HG02759 (cell line): ENCODE data around the gene SIRPB2.
A peak's percentile ranks its signal among the peaks of the same experiment; 100 is the strongest.

Experiments
- ATAC-seq: cut with Tn5 transposase; IDR thresholded peaks from one replicate; pipeline ENCODE4 v1.9.1; 2021; ENCODE audit warnings: mild to moderate bottlenecking, moderate library complexity; ENCODE audit not compliant: unreplicated experiment

SIRPB2 gene

DNA sequence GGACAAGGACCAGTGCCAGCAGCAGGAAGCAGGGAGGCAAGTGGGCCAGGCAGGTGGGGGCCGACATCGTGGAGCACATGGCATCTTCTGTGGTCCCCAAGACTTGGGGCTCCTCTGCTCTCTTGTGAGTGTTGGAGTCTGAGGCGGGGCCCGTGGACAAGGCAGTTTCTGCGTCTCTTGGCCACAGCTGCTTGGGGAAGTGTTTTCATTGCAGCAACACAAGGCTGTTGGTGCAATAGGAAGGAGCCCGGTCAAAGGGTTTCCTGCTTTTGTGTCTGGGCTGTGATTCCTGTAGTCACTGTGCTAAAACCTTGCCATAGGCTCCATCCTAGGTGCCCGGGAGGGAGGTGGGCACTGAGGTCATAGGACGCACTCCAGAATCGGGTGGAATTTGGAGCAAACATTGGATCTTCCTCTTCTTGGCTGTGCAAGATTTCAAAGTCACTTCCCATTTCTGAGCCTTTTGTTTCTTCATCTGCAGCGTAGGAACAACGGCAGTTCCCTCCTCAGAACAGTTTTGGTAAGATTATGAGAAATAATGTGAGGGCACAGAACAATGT lies at the start of gene SIRPB2:
Gene SIRPB2, minus strand, starts transcription at position 140 of the 560 bp plus-strand sequence. Its CDS starts 61 bp downstream, at position 79.
- no peak for ATAC-seq

DNA sequence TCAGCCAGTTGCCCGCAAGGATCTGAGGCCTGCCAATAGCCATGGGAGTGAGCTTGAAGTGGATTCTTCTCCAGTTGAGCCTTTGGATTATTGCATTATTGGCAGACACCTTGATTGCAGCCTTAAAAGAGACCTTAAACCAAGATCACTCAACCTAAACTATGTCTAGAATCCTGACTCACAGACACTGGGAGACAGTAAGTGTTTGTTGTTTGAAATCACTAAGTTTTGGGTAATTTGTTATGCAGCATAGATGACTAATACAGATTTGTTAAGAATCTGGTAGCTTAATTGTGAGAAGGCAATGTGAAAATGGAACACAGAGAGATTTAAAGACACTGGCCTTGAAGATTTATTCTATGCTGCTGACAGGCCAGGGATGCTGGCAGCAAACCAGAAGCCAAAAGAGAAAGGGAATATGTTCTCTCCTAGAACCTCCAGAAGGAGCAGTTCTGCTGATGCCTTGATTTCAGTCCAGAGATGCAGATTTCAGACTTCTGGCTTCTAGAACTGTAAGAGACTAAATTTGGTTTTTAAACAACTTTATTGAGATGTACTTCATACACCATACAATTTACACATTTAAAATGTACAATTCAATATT lies 48.7 kb upstream of the SIRPB2 start:
- ATAC-seq: no peak

GRCh38 chr20:1538655-1539054 lies 47.4 kb upstream of the SIRPB2 start:
- ATAC-seq: no peak

- no peak for ATAC-seq
Observed at GRCh38 chr20:1537731-1538058, 46.5 kb upstream of the SIRPB2 start.

DNA sequence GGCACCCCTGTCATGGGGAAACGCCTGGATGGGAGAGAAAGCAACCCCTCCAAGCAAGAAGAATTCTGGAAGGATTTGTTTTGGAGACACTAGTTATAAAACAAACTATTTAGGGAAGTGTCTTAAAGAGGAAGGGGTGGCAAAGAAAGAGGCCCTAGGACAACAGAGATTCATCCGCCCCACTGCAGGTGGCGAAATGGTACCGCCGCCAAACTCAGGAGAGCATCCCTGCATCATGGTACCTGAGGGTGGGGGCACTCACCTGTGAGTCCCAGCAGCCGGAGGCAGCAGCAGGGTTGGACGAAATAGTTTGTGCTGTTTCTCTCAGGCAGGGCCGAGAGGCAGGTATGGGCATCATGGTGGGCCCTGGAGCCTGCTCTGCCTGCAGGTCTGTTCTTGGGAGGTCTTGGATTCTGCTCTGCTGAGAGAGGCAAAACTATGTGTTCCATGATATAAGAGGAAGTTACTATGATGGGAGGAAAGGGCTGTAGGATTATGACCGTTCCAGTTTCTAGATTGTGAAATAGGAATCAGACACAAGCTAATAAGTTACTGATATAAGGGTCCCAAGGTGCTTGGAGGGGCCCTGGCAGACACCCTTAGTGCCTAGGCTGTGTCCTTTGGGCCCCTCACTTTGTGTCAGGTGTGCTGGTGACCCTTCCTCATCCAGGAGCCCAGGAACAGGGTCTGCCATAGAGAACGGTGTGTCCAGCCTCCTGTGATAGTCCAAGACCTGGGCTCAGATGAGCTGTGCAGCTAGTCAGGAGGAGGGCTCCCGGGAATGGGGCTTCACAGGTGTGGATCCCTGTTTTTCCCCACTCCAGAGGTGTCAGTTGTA lies 45.9 kb upstream of the SIRPB2 start:
- ATAC-seq: no peak

GRCh38 chr20:1535420-1536175 lies 44.4 kb upstream of the SIRPB2 start:
- peak; percentile 92 for ATAC-seq

DNA sequence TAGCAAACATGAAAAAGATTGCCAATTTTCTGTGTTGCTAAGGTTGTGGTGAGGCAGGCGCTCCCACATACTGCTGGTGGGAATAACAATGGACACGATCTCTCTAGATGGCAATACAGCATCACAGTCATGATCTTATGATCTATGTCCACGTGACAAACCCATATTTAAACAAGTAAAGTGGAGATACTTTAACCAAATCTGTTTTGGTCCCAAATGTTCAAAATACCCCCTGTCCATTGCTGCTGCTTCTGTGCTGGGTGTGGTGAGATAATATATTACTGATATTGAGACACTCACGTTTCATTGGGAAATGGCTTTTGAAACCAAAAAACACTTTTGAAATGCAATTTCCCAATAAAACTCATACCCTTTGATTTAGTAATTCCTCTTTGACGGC lies 43.3 kb upstream of the SIRPB2 start:
- ATAC-seq: no peak

DNA sequence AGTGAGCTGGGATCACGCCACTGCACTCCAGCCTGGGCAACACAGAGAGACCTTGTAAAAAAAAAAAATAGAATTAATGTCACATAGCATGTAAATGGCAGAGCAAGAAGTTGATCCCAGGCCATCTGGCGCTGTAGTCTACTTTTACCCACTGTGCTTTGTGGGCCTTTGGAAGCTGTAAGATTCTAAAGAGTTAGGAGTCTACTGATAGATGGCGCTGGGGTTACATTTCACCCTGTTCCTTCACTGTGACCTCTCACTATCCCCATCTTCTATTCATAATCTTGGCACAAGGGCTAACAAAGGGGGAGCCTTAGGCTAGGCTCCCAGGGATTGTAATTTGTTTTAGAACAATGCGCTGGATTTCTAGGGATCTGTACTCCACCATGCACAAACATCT lies 41.8 kb upstream of the SIRPB2 start:
- ATAC-seq: no peak

DNA sequence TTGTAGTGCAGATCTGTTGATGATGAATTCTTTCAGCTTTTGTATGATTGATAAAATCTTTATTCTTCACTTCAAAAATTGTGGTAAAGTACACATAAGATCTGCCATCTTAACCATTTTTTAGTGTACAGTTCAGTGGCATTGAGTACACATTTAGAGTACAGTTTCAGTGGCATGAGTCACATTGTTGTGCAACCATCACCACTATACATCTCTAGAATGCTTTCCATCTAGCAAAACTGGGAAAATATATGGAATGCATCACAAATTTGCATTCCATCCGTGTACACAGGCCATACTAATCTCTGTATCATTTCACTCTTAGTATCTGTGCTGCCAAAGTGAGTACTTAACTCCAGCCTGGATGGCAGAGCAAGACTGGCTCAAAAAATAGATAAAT lies 37.6 kb upstream of the SIRPB2 start:
- no peak for ATAC-seq

GRCh38 chr20:1527923-1528322 lies 36.7 kb upstream of the SIRPB2 start:
- no peak for ATAC-seq

DNA sequence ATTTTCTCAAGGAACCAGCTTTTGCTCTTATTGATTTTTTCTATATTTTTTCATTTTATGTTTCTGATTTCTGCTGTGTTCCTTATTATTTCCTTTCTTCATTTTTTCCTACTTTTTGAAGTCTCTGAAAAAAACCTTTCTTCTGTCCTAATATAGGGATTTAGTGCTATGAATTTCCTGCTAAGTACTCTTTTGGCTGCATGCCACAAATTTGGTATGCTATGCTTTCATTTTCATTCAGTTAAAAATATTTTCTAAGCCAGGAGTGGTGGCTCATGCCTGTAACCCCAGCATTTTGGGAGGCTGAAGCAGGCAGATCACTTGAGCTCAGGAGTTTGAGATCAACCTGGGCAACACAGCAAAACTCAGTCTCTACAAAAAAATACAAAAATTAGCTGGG lies 35.7 kb upstream of the SIRPB2 start:
- ATAC-seq: no peak

- ATAC-seq: no peak
Observed at GRCh38 chr20:1526310-1526709, 35.1 kb upstream of the SIRPB2 start.

DNA sequence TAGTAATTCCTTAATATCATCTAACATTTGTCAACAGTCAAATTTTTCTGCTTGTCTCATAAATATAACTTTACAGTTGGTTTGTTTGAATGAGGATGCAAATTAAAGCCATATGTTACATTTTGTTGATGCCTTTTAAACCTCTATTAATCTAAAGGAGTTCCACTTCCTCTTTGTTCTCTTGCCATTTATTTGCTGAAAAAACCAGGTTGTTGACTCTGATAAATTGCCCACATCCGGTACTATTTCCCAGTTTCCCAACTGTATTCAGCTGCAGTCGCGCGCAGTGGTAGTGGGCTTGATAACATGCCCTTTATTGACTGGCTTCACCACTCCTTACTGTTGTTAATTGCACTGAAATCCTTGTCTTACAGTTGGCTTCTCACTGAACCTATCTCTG lies 32.8 kb upstream of the SIRPB2 start:
- ATAC-seq: no peak

DNA sequence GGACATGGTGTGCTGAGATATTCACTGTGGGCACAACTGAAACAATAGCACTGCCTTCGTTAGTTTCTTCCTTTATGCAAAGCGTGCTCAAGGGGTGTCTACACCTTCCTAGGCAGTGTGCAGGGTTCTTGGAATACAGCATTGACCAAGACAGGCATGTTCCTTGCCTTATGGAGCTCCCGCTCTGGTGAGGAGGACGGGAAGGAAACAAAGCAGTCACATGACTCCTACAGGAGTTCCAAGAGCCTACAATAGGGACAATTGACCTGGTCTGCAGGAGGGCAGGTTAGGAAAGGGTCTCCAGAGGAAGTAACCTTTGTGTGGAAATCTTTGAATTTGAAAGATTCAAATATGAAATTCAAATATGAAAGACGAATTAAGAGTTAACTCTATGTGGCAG lies 25.8 kb upstream of the SIRPB2 start:
- no peak for ATAC-seq

DNA sequence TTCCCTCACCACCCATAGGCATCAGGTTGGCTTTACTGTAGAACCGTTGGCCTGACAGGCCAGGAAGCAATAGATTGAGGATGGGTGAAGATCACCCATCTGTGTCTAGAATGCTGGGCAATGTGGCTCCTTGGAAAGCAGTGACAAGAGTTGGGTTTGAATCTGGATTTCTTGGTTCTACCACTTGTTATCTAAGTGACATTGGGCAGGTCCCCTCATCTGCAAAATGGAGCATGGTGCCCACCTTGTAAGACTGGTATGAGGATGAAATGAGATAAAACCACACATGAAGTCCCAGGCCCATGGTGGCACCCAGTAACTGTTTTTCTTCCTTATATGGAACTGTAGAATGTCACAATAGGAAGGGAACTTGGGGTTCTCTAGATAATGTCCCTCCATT lies 22.6 kb upstream of the SIRPB2 start:
- no peak for ATAC-seq

DNA sequence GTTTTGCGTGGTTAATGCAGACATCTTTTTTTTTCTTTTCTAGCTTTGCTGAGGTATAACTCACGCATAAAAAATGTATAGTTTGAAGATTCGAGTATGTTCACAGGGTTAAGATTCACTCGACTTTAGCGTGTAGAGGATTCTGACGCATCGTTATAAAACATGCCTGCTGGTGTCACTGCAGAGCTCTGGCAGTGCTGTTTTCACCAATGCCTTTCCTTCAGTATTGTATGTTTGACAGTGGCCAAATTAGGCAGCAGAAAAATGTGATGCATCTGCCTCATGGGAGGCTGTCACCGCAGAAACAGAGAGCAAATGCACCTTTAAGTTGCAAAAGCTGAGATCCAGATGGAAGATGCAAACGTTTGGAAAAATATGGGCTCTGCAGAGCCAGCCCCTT lies 18.0 kb upstream of the SIRPB2 start:
- no peak for ATAC-seq

DNA sequence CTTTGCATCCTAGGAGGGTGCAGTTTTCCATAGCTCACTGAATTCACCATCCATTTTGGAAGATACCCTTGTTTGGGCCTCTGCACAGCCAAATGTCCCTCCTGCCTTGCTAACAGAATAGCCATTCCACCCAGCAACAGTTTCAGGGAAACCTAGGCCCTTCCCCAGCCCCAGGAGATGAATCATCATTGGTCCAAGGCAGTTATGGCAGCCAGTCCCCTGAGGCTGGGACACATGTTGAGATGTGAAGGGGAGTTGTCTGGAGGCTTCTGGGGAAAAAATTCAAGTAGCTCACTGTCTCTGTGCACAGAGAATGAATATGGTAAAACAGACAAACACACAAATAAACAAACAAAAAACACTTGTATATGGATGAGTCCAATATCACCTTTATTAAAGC lies 17.4 kb upstream of the SIRPB2 start:
- ATAC-seq: no peak

GRCh38 chr20:1507276-1507675 lies 16.1 kb upstream of the SIRPB2 start:
- ATAC-seq: no peak

DNA sequence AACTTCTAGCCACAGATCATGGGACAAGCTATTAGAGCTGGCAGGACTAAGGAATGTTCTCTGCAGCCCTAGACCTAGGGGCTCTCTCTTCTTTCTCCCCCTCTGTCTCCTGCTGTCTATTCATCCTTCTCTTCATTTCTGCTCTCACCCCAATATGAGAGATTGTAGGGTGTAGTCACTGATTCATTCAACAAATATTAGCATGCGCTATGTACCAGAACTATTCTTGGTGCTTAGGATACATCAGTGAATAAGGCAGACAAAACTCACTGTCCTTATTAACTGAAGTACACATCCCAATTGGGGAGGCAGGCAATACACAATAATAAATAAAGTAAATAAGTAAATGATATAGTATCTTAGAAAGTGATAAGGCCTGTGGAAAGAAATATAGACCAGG lies 14.7 kb upstream of the SIRPB2 start:
- ATAC-seq: no peak

DNA sequence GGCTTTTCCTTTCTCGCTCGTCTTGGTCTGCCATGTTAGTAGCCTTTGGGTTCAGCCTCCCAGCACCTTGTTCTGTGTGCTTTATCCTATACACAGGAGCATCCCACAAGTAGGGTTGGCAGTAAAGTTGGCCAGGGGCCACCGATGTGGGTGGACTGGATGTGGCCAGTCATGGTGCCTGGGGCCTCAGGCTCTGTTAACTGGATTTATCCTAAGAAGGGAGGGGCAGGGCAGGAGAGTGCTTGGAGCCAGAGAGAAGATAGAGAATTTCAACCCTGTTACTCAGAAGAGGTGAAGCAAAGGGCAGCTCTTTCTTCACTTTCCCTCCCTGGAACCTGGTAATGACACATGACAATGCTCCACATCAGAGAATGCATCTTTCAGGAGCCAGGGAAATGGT lies 14.1 kb upstream of the SIRPB2 start:
- no peak for ATAC-seq

GRCh38 chr20:1503564-1504227 lies 12.5 kb upstream of the SIRPB2 start:
- ATAC-seq: peak; percentile 91
